ENCODE results near the gene ZNF524. TPM values are rescaled to one million over a fixed set of nuclear protein-coding genes. Genes with fewer than 3 reads are reported as not detected.
"Not testable (repeated sequence)": the region's sequence is repeated elsewhere in the genome, so short reads cannot be mapped to it uniquely, and the experiment has no call there.

The ZNF524 gene
- total and polyA plus RNA-seq, 3 experiments from 2014 or later: 13.9 to 35.9 (median 15.8) TPM

DNA sequence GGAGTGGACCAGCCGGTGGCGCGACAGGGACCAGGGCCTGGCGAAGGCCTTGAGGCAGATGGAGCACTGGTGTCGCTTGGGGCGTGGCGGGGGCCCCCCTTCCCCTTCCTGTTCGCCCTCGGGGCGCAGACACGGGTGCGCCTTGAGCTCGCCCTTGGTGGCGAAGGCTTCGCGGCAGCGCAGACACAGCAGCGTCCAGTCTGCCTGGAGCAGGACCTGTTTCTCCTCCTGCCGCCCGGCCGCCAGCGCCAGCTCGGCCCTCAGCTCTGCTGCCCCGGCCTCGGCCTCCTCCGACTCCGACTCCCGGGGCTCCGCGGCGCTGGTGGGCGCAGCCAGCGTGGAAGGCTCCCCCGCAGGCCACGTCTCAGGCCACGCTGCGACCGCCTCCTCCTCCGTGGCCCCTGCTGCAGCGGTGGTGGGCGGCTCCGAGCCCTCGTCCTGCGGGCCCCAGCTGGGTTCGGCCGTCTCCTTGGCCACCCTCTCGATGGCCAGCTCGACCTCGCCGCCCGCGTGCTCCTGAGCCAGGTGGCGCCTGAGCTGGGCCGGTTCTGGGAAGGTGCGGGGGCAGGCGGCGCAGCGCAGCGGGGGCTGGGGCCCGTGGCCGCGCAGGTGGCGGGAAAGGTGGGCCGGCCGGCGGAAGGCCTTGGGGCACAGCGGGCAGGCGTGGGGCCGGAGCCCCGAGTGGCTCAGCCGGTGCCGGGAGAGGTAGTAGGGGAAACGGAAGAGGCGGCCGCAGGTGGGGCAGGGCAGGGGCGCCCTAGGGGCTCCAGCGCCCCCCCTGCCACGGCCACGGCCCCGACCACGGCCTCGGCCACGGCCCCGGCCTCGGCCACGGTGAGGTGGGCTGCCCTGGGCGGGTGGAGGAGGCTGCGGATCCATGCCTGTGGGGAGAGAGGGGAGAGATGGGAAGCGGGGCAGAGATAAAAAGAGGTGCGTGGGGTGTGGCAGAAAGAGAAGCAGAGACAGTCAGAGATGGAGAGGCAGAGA, 21.0 kb upstream of the ZNF524 start:
- Histone ChIP-seq H3K4me1 (ENCODE audit: insufficient read depth, low read length) (peaks cover 16% of the 10 kb centered on the region), H3K27me3 (ENCODE audit: insufficient read depth, low read length, poor library complexity, severe bottlenecking) (no peaks in the 10 kb centered on the region), H3K27ac (ENCODE audit: low read depth, low read length) (no peak overlapping the region), H3K4me3 (ENCODE audit: low read length) (no peak overlapping the region), H3K9me3 (ENCODE audit: low read length) (no peaks in the 10 kb centered on the region), H3K36me3 (ENCODE audit: insufficient read depth, low read length) (no peaks in the 10 kb centered on the region)
- Mint-ChIP-seq H3K4me1 (peaks cover 19 to 24% (median 24%) of the 10 kb centered on the region in 3 donors), H3K27me3 (no peaks in the 10 kb centered on the region), H3K4me3 (peak overlapping the region; percentile 56 to 91 (median 82)), H3K9me3 (peaks cover 0 to 4% (median 0%) of the 10 kb centered on the region in 5 donors), H3K36me3 (peaks cover 10 to 15% (median 11%) of the 10 kb centered on the region in 3 donors), H3K27ac (peak overlapping the region; percentile 49 to 99 (median 88))
- POLR2A ChIA-PET: no interaction called here
- CTCF ChIA-PET: no interaction called here
- peak in 1 of 5 donors; percentile 48 for DNase-seq

DNA sequence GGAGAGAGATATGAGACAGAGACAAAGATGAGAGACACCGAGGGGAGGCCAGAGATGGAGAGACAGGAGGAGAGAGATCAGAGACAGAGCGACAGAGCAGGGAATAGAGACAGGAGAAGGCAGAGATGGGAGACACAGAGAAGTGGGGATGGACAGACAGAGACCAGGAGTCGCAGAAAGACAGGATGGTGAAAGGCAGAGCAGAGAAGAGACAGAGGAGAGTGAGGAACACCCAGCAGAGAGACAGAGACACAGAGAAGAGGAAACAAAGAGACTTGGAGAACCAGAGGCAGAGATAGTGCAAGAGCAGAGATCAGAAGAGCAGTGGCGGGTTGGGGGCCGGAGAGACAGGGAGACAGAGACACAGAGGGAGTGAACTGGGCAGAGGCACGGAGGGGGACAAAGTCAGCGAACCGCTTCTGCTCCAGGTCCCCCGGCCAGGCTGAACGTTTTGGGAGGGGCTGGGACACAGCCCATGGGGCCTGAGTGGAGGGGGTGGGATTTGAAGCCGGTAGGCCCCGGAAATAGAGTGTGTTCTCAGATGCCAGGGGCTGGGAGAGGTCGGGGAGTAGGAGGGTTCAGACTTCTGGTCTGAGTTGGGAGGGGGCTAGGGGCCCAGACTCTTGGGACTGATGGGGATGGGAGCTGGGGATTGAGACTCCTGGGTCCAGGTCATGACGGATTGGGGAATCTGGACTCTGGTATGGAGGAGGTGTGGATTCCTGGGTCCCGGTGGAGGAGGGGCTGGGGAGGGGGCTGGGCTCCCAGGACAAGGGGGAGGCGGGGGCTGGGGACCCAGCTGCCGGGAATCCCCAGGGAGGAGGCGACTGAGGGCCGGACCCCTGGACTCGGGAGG, 20.1 kb upstream of the ZNF524 start:
- ChIA-PET POLR2A (interaction anchor here (0.6 kb wide), 1 partner anchor 26 kb away, joined by 3 read pairs; no protein-coding TSS in a partner anchor), CTCF (interaction anchor here (1.4 to 1.6 kb wide), 2 partner anchors 51 to 53 kb away, joined by 3 to 7 read pairs; no protein-coding TSS in a partner anchor)
- Histone ChIP-seq H3K27ac (ENCODE audit: low read depth, low read length) (peak overlapping the region; percentile 12), H3K36me3 (ENCODE audit: insufficient read depth, low read length) (no peaks in the 10 kb centered on the region), H3K9me3 (ENCODE audit: low read length) (no peaks in the 10 kb centered on the region), H3K27me3 (ENCODE audit: insufficient read depth, low read length, poor library complexity, severe bottlenecking) (no peaks in the 10 kb centered on the region), H3K4me1 (ENCODE audit: insufficient read depth, low read length) (peaks cover 16% of the 10 kb centered on the region), H3K4me3 (ENCODE audit: low read length) (peak overlapping the region; percentile 56)
- Mint-ChIP-seq H3K36me3 (peaks cover 10 to 15% (median 11%) of the 10 kb centered on the region in 3 donors), H3K27ac (peak overlapping the region; percentile 49 to 99 (median 88)), H3K9me3 (peaks cover 0 to 4% (median 0%) of the 10 kb centered on the region in 5 donors), H3K4me3 (peak overlapping the region; percentile 78 to 91 (median 86)), H3K4me1 (peaks cover 19 to 24% (median 24%) of the 10 kb centered on the region in 3 donors), H3K27me3 (peaks cover 0 to under 1% of the 10 kb centered on the region in 2 donors)
- DNase-seq: peak in 1 of 5 donors; percentile 48

DNA sequence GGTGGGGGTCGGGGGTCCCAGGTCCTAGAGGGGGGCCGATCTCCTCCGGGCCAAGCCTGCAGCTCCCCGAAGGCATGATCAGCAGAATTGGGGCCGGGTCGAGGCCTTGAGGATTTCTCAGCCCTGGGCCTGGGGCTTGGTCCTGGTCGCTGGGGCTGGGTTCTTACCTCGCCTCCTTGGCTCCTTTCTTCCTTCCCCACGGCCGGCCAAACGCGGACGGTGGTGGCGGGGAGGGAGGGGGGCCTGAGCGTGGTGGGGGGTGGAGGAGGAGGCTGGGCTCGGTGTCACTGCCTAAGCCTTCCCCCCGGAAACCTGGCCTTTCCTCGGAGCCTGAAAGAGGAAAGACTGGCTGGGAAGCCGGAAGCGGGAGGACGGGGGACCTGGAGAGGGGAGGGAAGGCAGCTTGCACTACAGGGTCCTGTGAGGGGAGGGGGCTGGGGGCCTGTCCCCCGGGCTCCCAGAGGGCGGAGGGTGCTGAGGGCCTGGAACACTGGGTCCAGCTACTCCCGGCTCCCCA, 19.4 kb upstream of the ZNF524 start, which contains the start of gene ZNF579:
ZNF579 (minus strand) TSS at position 221 of the 517 bp plus-strand sequence. CDS start 1,209 bp downstream, outside the sequence.
- Mint-ChIP-seq H3K4me1 (peaks cover 24 to 30% (median 30%) of the 10 kb centered on the region in 3 donors), H3K4me3 (peak within 1 kb of the TSS; percentile 80 to 91 (median 86)), H3K9me3 (peaks cover 0 to 4% (median 0%) of the 10 kb centered on the region in 5 donors), H3K27me3 (peaks cover 4% of the 10 kb centered on the region in 2 donors), H3K36me3 (peaks cover 10 to 15% (median 11%) of the 10 kb centered on the region in 3 donors), H3K27ac (peak within 1 kb of the TSS; percentile 75 to 99 (median 92))
- Histone ChIP-seq H3K27ac (ENCODE audit: low read depth, low read length) (peak within 1 kb of the TSS; percentile 12), H3K4me1 (ENCODE audit: insufficient read depth, low read length) (peaks cover 16% of the 10 kb centered on the region), H3K9me3 (ENCODE audit: low read length) (no peaks in the 10 kb centered on the region), H3K27me3 (ENCODE audit: insufficient read depth, low read length, poor library complexity, severe bottlenecking) (no peaks in the 10 kb centered on the region), H3K36me3 (ENCODE audit: insufficient read depth, low read length) (no peaks in the 10 kb centered on the region), H3K4me3 (ENCODE audit: low read length) (peak within 1 kb of the TSS; percentile 56)
- POLR2A ChIA-PET: interaction anchor here (0.6 to 1.0 kb wide), 3 partner anchors 19 to 241 kb away, joined by 3 to 4 read pairs (median 3); partner anchors contain the start of genes FIZ1, KMT5C and ZNF524
- DNase-seq: peak; percentile 53 to 79 (median 62)
- CTCF ChIA-PET: interaction anchor here (1.4 to 1.6 kb wide), 2 partner anchors 50 to 52 kb away, joined by 3 to 7 read pairs; no protein-coding TSS in a partner anchor

DNA sequence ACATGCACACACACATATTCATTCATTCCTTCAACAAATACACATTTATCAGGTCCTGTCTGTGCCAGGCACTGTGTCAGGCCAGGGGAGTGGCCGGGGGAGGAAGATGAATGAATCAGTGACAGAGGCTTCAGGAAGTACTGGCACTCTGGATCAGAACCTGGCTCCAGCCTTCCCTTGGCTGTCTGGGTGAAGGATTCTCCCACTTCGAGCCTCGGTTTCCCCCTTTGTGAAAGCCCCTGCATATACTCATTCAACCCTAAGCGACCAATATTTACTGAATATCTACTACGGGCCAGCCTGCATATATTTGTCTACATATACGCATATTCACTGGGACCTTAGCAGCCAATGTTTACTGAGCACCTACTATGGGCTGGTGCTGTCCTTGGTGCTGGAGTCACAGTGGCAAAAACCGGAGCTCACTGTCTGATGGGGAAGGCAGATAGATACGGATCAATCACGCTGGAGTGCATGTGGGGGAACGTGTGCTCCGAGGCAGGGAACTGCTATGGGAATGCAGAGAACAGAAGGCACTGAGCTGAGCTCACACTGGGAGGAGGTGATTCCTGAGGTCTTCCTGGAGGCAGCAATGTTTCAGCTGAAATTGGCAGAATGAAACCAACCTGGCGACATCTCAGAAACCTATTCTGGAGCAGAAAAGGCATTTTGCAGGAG, 18.8 kb upstream of the ZNF524 start:
- H3K4me1 ChIP-seq (ENCODE audit: insufficient read depth, low read length): peaks cover 21% of the 10 kb centered on the region
- peak overlapping the region; percentile 56 for H3K4me3 ChIP-seq (ENCODE audit: low read length)
- peaks cover 10 to 15% (median 11%) of the 10 kb centered on the region in 3 donors for H3K36me3 Mint-ChIP-seq
- no peaks in the 10 kb centered on the region for H3K27me3 ChIP-seq (ENCODE audit: insufficient read depth, low read length, poor library complexity, severe bottlenecking)
- peaks cover 4% of the 10 kb centered on the region in 2 donors for H3K27me3 Mint-ChIP-seq
- H3K4me1 Mint-ChIP-seq: peaks cover 29 to 36% (median 35%) of the 10 kb centered on the region in 3 donors
- ChIA-PET CTCF (interaction anchor here (0.7 to 1.6 kb wide), 5 partner anchors 18 to 440 kb away, joined by 3 to 7 read pairs (median 3); partner anchors contain the start of genes FIZ1 and ZNF524), POLR2A (interaction anchor here (0.8 to 1.0 kb wide), 2 partner anchors 18 to 242 kb away, joined by 3 to 4 read pairs; partner anchors contain the start of genes FIZ1, KMT5C and ZNF524)
- no peaks in the 10 kb centered on the region for H3K9me3 ChIP-seq (ENCODE audit: low read length)
- peak overlapping the region; percentile 12 for H3K27ac ChIP-seq (ENCODE audit: low read depth, low read length)
- peak overlapping the region; percentile 39 to 94 (median 82) for H3K27ac Mint-ChIP-seq
- H3K9me3 Mint-ChIP-seq: peaks cover 0 to 4% (median 0%) of the 10 kb centered on the region in 5 donors
- no peak for DNase-seq
- H3K4me3 Mint-ChIP-seq: peak overlapping the region; percentile 72 to 89 (median 82)
- no peaks in the 10 kb centered on the region for H3K36me3 ChIP-seq (ENCODE audit: insufficient read depth, low read length)

DNA sequence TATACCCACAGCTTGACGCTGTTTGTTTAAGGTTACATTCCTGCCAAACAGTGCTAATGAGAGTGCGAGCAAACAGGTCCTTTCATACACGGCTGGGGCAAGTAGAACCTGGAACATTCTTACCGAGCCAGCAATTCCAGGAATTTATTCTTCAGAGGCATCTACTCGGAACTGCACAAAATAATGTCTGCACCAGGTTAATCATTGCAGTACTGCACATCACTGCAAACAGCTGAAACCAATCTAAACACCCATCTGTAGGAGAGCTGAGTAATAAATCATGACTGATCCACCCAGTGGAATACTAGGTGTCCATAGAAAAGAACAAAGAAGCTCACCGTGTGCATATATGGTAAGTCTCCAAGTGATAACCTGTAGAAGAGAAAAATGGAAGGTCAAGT, 18.3 kb upstream of the ZNF524 start:
- H3K36me3 Mint-ChIP-seq: peaks cover 8 to 13% (median 9%) of the 10 kb centered on the region in 3 donors
- no peak for DNase-seq
- no peaks in the 10 kb centered on the region for H3K27me3 ChIP-seq (ENCODE audit: insufficient read depth, low read length, poor library complexity, severe bottlenecking)
- H3K4me3 Mint-ChIP-seq: peak overlapping the region; percentile 5 to 89 (median 81)
- H3K27ac Mint-ChIP-seq: peak overlapping the region in 6 of 8 donors; percentile 5 to 75 (median 46)
- no peak overlapping the region for H3K4me3 ChIP-seq (ENCODE audit: low read length)
- no peaks in the 10 kb centered on the region for H3K9me3 ChIP-seq (ENCODE audit: low read length)
- peaks cover 0 to 3% (median 0%) of the 10 kb centered on the region in 5 donors for H3K9me3 Mint-ChIP-seq
- POLR2A ChIA-PET: interaction anchor here (0.8 to 1.1 kb wide), 2 partner anchors 44 to 243 kb away, joined by 3 read pairs; partner anchors contain the start of gene KMT5C
- H3K27ac ChIP-seq (ENCODE audit: low read depth, low read length): no peak overlapping the region
- peaks cover 4% of the 10 kb centered on the region in 2 donors for H3K27me3 Mint-ChIP-seq
- H3K4me1 ChIP-seq (ENCODE audit: insufficient read depth, low read length): peaks cover 24% of the 10 kb centered on the region
- CTCF ChIA-PET: interaction anchor here (0.7 to 1.0 kb wide), 3 partner anchors 18 to 441 kb away, joined by 3 to 4 read pairs (median 3); partner anchors contain the start of genes FIZ1 and ZNF524
- no peaks in the 10 kb centered on the region for H3K36me3 ChIP-seq (ENCODE audit: insufficient read depth, low read length)
- H3K4me1 Mint-ChIP-seq: peaks cover 31 to 42% (median 37%) of the 10 kb centered on the region in 3 donors

DNA sequence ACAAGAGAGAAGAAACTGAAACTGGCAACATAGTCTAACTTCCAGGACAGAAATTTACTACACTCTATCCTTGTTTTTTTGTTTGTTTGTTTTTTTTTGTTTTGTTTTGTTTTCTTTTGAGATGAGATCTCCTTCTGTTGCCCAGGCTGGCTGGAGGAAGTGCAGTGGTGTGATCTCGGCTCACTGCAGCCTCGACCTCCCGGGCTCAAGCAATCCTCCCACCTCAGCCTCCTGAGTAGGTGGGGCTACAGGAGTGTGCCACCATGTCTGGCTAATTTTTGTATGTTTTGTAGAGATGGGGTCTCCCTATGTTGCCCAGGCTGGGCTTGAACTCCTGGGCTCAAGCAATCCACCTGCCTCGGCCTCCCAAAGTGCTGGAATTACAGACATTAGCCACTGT, 17.8 kb upstream of the ZNF524 start:
- not testable (repeated sequence) for H3K9me3 Mint-ChIP-seq; H3K36me3 Mint-ChIP-seq; DNase-seq; H3K27ac ChIP-seq (ENCODE audit: low read depth, low read length); H3K27me3 Mint-ChIP-seq; H3K4me3 ChIP-seq (ENCODE audit: low read length); H3K36me3 ChIP-seq (ENCODE audit: insufficient read depth, low read length); H3K9me3 ChIP-seq (ENCODE audit: low read length); H3K27me3 ChIP-seq (ENCODE audit: insufficient read depth, low read length, poor library complexity, severe bottlenecking)
- ChIA-PET POLR2A (interaction anchor here (1.1 kb wide), 1 partner anchor 44 kb away, joined by 3 read pairs; no protein-coding TSS in a partner anchor), CTCF (interaction anchor here (1.5 kb wide), 1 partner anchor 24 kb away, joined by 3 read pairs; no protein-coding TSS in a partner anchor)
- H3K4me1 ChIP-seq (ENCODE audit: insufficient read depth, low read length): peaks cover 29% of the 10 kb centered on the region
- Mint-ChIP-seq H3K4me3 (peak overlapping the region in 6 of 7 donors; percentile 5 to 81 (median 34)), H3K4me1 (peaks cover 32 to 46% (median 39%) of the 10 kb centered on the region in 3 donors), H3K27ac (peak overlapping the region in 5 of 8 donors; percentile 5 to 75 (median 25))
